ENCODE results near the gene EPB41L5.

GRCh38 chr2:120219766-120220165 lies 206.9 kb downstream of the EPB41L5 start:
- TF ChIP-seq MAX (IDR thresholded peaks at IDR 0.05; ENCODE audit: low read depth, low read length) (no peak), SIN3A (IDR thresholded peaks at IDR 0.05; ENCODE audit: low read depth, low read length) (no peak), CTCF (IDR thresholded peaks at IDR 0.05 in 2 of 3, conservative IDR thresholded peaks at IDR 0.05 in 1 of 3; ENCODE audit: control insufficient read depth in 2 of 3, extremely low read depth in 1 of 3, insufficient read depth in 1 of 3, low read depth in 3 of 3, low read length in 3 of 3) (no peak), NRF1 (conservative IDR thresholded peaks at IDR 0.05; ENCODE audit: low read depth, low read length) (no peak), POLR2A (IDR thresholded peaks at IDR 0.05; ENCODE audit: low read depth, low read length) (no peak), CEBPB (IDR thresholded peaks at IDR 0.05; ENCODE audit: borderline replicate concordance in 1 of 2, low read depth in 2 of 2, low read length in 2 of 2) (no peak), CREM (IDR thresholded peaks at IDR 0.05; ENCODE audit: low read depth) (no peak)

Data from GM12878 (cell line).